ENCODE results near the gene BRPF1. TPM values are rescaled to one million over a fixed set of nuclear protein-coding genes. Genes with fewer than 3 reads are reported as not detected.
A peak's percentile ranks its signal among the peaks of the same experiment; 100 is the strongest.

The BRPF1 gene
- total RNA-seq, 1 experiment from 2014 or later, result 21.4 TPM

- TF ChIP-seq CTCF (IDR thresholded peaks at IDR 0.05; ENCODE audit: unreplicated experiment), result no peak
- ChIA-PET CTCF (interaction anchor here (0.6 to 1.9 kb wide), 8 partner anchors 10 to 429 kb away, joined by 3 to 8 read pairs (median 4); no protein-coding TSS in a partner anchor), POLR2A (interaction anchor here (0.6 to 3.3 kb wide), 18 partner anchors 14 to 512 kb away, joined by 3 to 41 read pairs (median 5); partner anchors contain the start of genes ARPC4, BRPF1, RPUSD3 and TADA3)
- no peaks in the 10 kb centered on the region for H3K27me3 Mint-ChIP-seq (ENCODE audit: insufficient read depth, unreplicated experiment)
- BruUV-seq (replicated peaks), result no TSS peak
- peak within 1 kb of the TSS; percentile 84 for H3K27ac Mint-ChIP-seq (ENCODE audit: low read depth, unreplicated experiment)
- H3K36me3 Mint-ChIP-seq (ENCODE audit: insufficient read depth, unreplicated experiment), result peaks cover 30% of the 10 kb centered on the region
- no peaks in the 10 kb centered on the region for H3K9me3 Mint-ChIP-seq (ENCODE audit: unreplicated experiment)
- peak within 1 kb of the TSS; percentile 83 for H3K4me3 Mint-ChIP-seq (ENCODE audit: unreplicated experiment)
- H3K4me1 Mint-ChIP-seq (ENCODE audit: insufficient read depth, unreplicated experiment), result peaks cover 17% of the 10 kb centered on the region
- peak; percentile 98 for DNase-seq (ENCODE audit: unreplicated experiment)
- intact Hi-C loops (cut with micrococcal nuclease), result no loop called here
These were observed 18.4 kb downstream of the BRPF1 start, which contains the start of gene OGG1 for GRCh38 chr3:9749645-9750555. Gene OGG1, plus strand, starts transcription at chr3:9749952. Its CDS starts 335 bp downstream, at chr3:9750287.

- Mint-ChIP-seq H3K9me3 (ENCODE audit: unreplicated experiment) (no peaks in the 10 kb centered on the region), H3K36me3 (ENCODE audit: insufficient read depth, unreplicated experiment) (peaks cover 21% of the 10 kb centered on the region), H3K4me3 (ENCODE audit: unreplicated experiment) (peak overlapping the region; percentile 83), H3K27ac (ENCODE audit: low read depth, unreplicated experiment) (peak overlapping the region; percentile 84), H3K4me1 (ENCODE audit: insufficient read depth, unreplicated experiment) (peaks cover 17% of the 10 kb centered on the region), H3K27me3 (ENCODE audit: insufficient read depth, unreplicated experiment) (no peaks in the 10 kb centered on the region)
- DNase-seq (ENCODE audit: unreplicated experiment), result peak; percentile 12
- CTCF ChIA-PET, result interaction anchor here (0.6 to 1.9 kb wide), 3 partner anchors 21 to 264 kb away, joined by 3 to 8 read pairs (median 5); no protein-coding TSS in a partner anchor
- intact Hi-C loops (cut with micrococcal nuclease), result no loop called here
- POLR2A ChIA-PET, result interaction anchor here (0.5 to 3.3 kb wide), 8 partner anchors 17 to 511 kb away, joined by 3 to 41 read pairs (median 5); partner anchors contain the start of genes ARPC4, BRPF1, TADA3 and VHL
- no peak for TF ChIP-seq CTCF (IDR thresholded peaks at IDR 0.05; ENCODE audit: unreplicated experiment)
- BruUV-seq (replicated peaks), result TSS peak; percentile 36
These were observed 19.2 kb downstream of the BRPF1 start for GRCh38 chr3:9750556-9751411.

- Mint-ChIP-seq H3K27ac (ENCODE audit: low read depth, unreplicated experiment) (no peak overlapping the region), H3K27me3 (ENCODE audit: insufficient read depth, unreplicated experiment) (no peaks in the 10 kb centered on the region), H3K9me3 (ENCODE audit: unreplicated experiment) (no peaks in the 10 kb centered on the region), H3K4me3 (ENCODE audit: unreplicated experiment) (no peak overlapping the region), H3K4me1 (ENCODE audit: insufficient read depth, unreplicated experiment) (peaks cover 12% of the 10 kb centered on the region), H3K36me3 (ENCODE audit: insufficient read depth, unreplicated experiment) (no peaks in the 10 kb centered on the region)
- intact Hi-C loops (cut with micrococcal nuclease), result no loop called here
- DNase-seq (ENCODE audit: unreplicated experiment), result no peak
- CTCF ChIA-PET, result no interaction called here
- POLR2A ChIA-PET, result interaction anchor here (1.2 kb wide), 1 partner anchor 24 kb away, joined by 4 read pairs; no protein-coding TSS in a partner anchor
- BruUV-seq (replicated peaks), result no TSS peak
- no peak for TF ChIP-seq CTCF (IDR thresholded peaks at IDR 0.05; ENCODE audit: unreplicated experiment)
These were observed 23.1 kb downstream of the BRPF1 start for GRCh38 chr3:9754678-9755077.

Measured in MCF 10A (cell line).